Mesenchymal stem cell (in vitro differentiated cells and primary cell): ENCODE data around the gene TRAF4.

Experiments
- DNase-seq: peaks from one replicate; pipeline ENCODE4 v3.0.0-alpha.2; 2013
- H2AFZ ChIP-seq: one replicate; pipeline ENCODE4 v1.6.1; 2013; ENCODE audit warnings: low read depth, mild to moderate bottlenecking, control low read depth, inconsistent platforms, low read length, moderate library complexity
- H2AK5ac ChIP-seq: 2 replicates; pipeline ENCODE4 v1.6.1; 2013; ENCODE audit warnings: low read length, moderate library complexity, mild to moderate bottlenecking, inconsistent platforms; ENCODE audit not compliant: severe bottlenecking
- H2BK120ac ChIP-seq: one replicate; pipeline ENCODE4 v1.6.1; 2013; ENCODE audit warnings: low read depth, mild to moderate bottlenecking, inconsistent platforms, low read length, moderate library complexity
- H2BK12ac ChIP-seq, 2 experiments: one replicate each; pipeline ENCODE4 v1.6.1; 2013; ENCODE audit warnings: inconsistent platforms in 2 of 2, low read length in 2 of 2, mild to moderate bottlenecking in 2 of 2, moderate library complexity in 2 of 2, control low read depth in 1 of 2
- H2BK15ac ChIP-seq: one replicate; pipeline ENCODE4 v1.6.1; 2013; ENCODE audit warnings: mild to moderate bottlenecking, low read depth, inconsistent platforms; ENCODE audit not compliant: poor library complexity, severe bottlenecking
- H2BK5ac ChIP-seq: 2 replicates; pipeline ENCODE4 v1.6.1; 2013; ENCODE audit warnings: low read depth, mild to moderate bottlenecking, low read length, control low read depth, inconsistent platforms; ENCODE audit not compliant: poor library complexity, severe bottlenecking
- H3K14ac ChIP-seq, 2 experiments: one replicate each; pipeline ENCODE4 v1.6.1; 2013; ENCODE audit warnings: inconsistent platforms in 2 of 2, low read length in 2 of 2, control low read depth in 1 of 2, mild to moderate bottlenecking in 1 of 2, moderate library complexity in 1 of 2
- H3K18ac ChIP-seq, 2 experiments: one replicate each; pipeline ENCODE4 v1.6.1; 2013; ENCODE audit warnings: inconsistent platforms in 2 of 2, low read length in 2 of 2, control low read depth in 1 of 2, low read depth in 1 of 2, mild to moderate bottlenecking in 1 of 2
- H3K23ac ChIP-seq, 2 experiments: one replicate each; pipeline ENCODE4 v1.6.1; 2013; ENCODE audit warnings: inconsistent platforms in 2 of 2, low read length in 2 of 2, mild to moderate bottlenecking in 2 of 2, moderate library complexity in 2 of 2, control low read depth in 1 of 2
- H3K27ac ChIP-seq: 2 replicates; pipeline ENCODE4 v1.5.1; 2013; ENCODE audit warnings: mild to moderate bottlenecking, moderate library complexity, low read length, control low read depth, inconsistent platforms; ENCODE audit not compliant: poor library complexity, severe bottlenecking
- H3K27me3 ChIP-seq, 2 experiments: 2 replicates each; pipeline versions ENCODE4 v1.6.1 to v1.7.0; 2013; ENCODE audit warnings: low read length in 2 of 2, mild to moderate bottlenecking in 2 of 2, moderate library complexity in 2 of 2, control low read depth in 1 of 2, inconsistent platforms in 1 of 2; ENCODE audit not compliant: control insufficient read depth in 1 of 2, insufficient read depth in 1 of 2
- H3K36me3 ChIP-seq, 2 experiments: 2 replicates each; pipeline versions ENCODE4 v1.6.1 to v1.7.0; 2013; ENCODE audit warnings: low read length in 2 of 2, control low read depth in 1 of 2, inconsistent platforms in 1 of 2, low read depth in 1 of 2, mild to moderate bottlenecking in 1 of 2; ENCODE audit not compliant: insufficient read depth in 2 of 2, control insufficient read depth in 1 of 2
- H3K4ac ChIP-seq, 2 experiments: one replicate each; pipeline ENCODE4 v1.6.1; 2013; ENCODE audit warnings: inconsistent platforms in 2 of 2, low read length in 2 of 2, mild to moderate bottlenecking in 2 of 2, moderate library complexity in 2 of 2, control low read depth in 1 of 2, low read depth in 1 of 2
- H3K4me1 ChIP-seq: 2 replicates; pipeline ENCODE4 v1.6.1; 2013; ENCODE audit warnings: low read depth, low read length, control low read depth; ENCODE audit not compliant: control insufficient read depth, insufficient read depth
- H3K4me2 ChIP-seq: 2 replicates; pipeline ENCODE4 v1.6.1; 2013; ENCODE audit warnings: low read length, mild to moderate bottlenecking, inconsistent platforms; ENCODE audit not compliant: poor library complexity, severe bottlenecking
- H3K4me3 ChIP-seq, 2 experiments: 2 replicates each; pipeline versions ENCODE4 v1.5.1 to v1.7.0; 2013; ENCODE audit warnings: low read length in 2 of 2, mild to moderate bottlenecking in 2 of 2, control low read depth in 1 of 2, low read depth in 1 of 2; ENCODE audit not compliant: insufficient read depth in 1 of 2
- H3K79me1 ChIP-seq: replicated peaks from 2 replicates; pipeline ENCODE4 v1.6.1; 2013; ENCODE audit warnings: mild to moderate bottlenecking, control low read depth, low read length, inconsistent platforms; ENCODE audit not compliant: poor library complexity, severe bottlenecking
- H3K9ac ChIP-seq: 2 replicates; pipeline ENCODE4 v1.7.0; 2013; ENCODE audit warnings: mild to moderate bottlenecking, low read length, moderate library complexity
- H3K9me3 ChIP-seq: 2 replicates; pipeline ENCODE4 v1.7.0; 2013; ENCODE audit warnings: mild to moderate bottlenecking, low read length; ENCODE audit not compliant: control insufficient read depth
- H4K8ac ChIP-seq: one replicate; pipeline ENCODE4 v1.6.1; 2013; ENCODE audit warnings: inconsistent platforms, mild to moderate bottlenecking, low read length, moderate library complexity
- H4K91ac ChIP-seq: one replicate; pipeline ENCODE4 v1.6.1; 2013; ENCODE audit warnings: mild to moderate bottlenecking, low read length, inconsistent platforms
- WGBS: methylation state at CpG from one replicate; pipeline ENCODE4 v1.1.7; 2013; ENCODE audit warnings: mixed read lengths; 5-methylcytosine and 5-hydroxymethylcytosine counted together

Gene TRAF4

GRCh38 chr17:28765038-28765437, 21.2 kb downstream of the TRAF4 start:
- Histone ChIP-seq H3K36me3 (peaks cover 9 to 38% of the 10 kb centered on the region in 2 experiments), H2AK5ac (no peak overlapping the region)

DNA sequence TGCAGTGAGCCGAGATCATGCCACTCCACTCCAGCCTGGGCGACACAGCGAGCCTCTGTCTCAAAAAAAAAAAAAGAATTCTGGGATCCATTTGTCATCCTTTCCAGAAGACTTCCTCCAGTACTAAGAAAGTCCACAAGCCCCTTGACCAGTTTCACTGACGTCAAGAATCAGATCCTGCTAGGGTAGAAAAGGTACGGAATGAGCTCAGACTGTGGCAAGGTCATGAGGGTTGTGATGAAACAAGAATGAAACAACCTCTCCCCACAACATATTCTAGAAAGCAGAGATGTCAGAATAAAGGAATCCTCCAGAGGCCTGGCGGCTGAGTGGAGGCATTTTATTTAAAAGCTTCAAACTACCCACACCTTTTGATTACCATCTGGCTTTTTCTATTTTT, 29.9 kb downstream of the TRAF4 start:
- H3K4me1 ChIP-seq, result no peaks in the 10 kb centered on the region
- no peak overlapping the region for H3K14ac ChIP-seq
- no peak overlapping the region for H3K27ac ChIP-seq
- H3K4me2 ChIP-seq, result no peak overlapping the region
- no peaks in the 10 kb centered on the region for H3K27me3 ChIP-seq
- H3K4ac ChIP-seq, result no peak overlapping the region
- no peak overlapping the region for H2BK120ac ChIP-seq
- H3K23ac ChIP-seq, result no peak overlapping the region
- peaks cover 18% of the 10 kb centered on the region for H3K79me1 ChIP-seq
- no peak overlapping the region for H2BK15ac ChIP-seq
- H3K36me3 ChIP-seq, result peaks cover 0 to 8% of the 10 kb centered on the region in 2 experiments
- no peaks in the 10 kb centered on the region for H3K9me3 ChIP-seq
- no peak overlapping the region for H3K9ac ChIP-seq
- H2AFZ ChIP-seq, result no peak overlapping the region
- no peak overlapping the region for H2BK5ac ChIP-seq
- H2AK5ac ChIP-seq, result no peak overlapping the region
- H3K4me3 ChIP-seq, result no peak overlapping the region
- no peak for DNase-seq
- 100% methylated on average over 4 of the region's 6 CpGs for WGBS
- H3K18ac ChIP-seq, result no peak overlapping the region
- no peak overlapping the region for H4K91ac ChIP-seq
- H2BK12ac ChIP-seq, result no peak overlapping the region
- H4K8ac ChIP-seq, result no peak overlapping the region

More at GRCh38 chr17:28765038-28765437, 21.2 kb downstream of the TRAF4 start:
- H4K8ac ChIP-seq, result no peak overlapping the region
- H2AFZ ChIP-seq, result no peak overlapping the region
- no peaks in the 10 kb centered on the region for H3K9me3 ChIP-seq
- H3K18ac ChIP-seq, result no peak overlapping the region
- no peak overlapping the region for H4K91ac ChIP-seq
- H2BK5ac ChIP-seq, result no peak overlapping the region
- peaks cover 9% of the 10 kb centered on the region for H3K4me1 ChIP-seq
- 90% methylated on average over 4 of the region's 4 CpGs for WGBS
- no peak overlapping the region for H3K23ac ChIP-seq
- no peak overlapping the region for H3K14ac ChIP-seq
- H3K79me1 ChIP-seq, result peaks cover 19% of the 10 kb centered on the region
- no peak overlapping the region for H2BK12ac ChIP-seq
- H3K9ac ChIP-seq, result no peak overlapping the region
- no peaks in the 10 kb centered on the region for H3K27me3 ChIP-seq
- H2BK15ac ChIP-seq, result no peak overlapping the region
- H3K27ac ChIP-seq, result no peak overlapping the region
- no peak overlapping the region for H3K4me2 ChIP-seq
- H3K4me3 ChIP-seq, result no peak overlapping the region
- no peak overlapping the region for H2BK120ac ChIP-seq
- DNase-seq, result no peak
- H3K4ac ChIP-seq, result no peak overlapping the region

- Histone ChIP-seq H2AFZ (no peak overlapping the region), H3K4ac (no peak overlapping the region), H2AK5ac (no peak overlapping the region), H2BK15ac (no peak overlapping the region), H2BK5ac (no peak overlapping the region), H3K36me3 (peaks cover 0 to 12% of the 10 kb centered on the region in 2 experiments), H3K27ac (no peak overlapping the region), H4K91ac (no peak overlapping the region), H2BK120ac (no peak overlapping the region), H3K79me1 (peaks cover 18% of the 10 kb centered on the region), H3K9ac (no peak overlapping the region), H3K14ac (no peak overlapping the region), H3K23ac (no peak overlapping the region), H3K9me3 (no peaks in the 10 kb centered on the region), H3K4me3 (no peak overlapping the region), H4K8ac (no peak overlapping the region), H3K18ac (no peak overlapping the region), H2BK12ac (no peak overlapping the region), H3K4me2 (no peak overlapping the region), H3K27me3 (no peaks in the 10 kb centered on the region), H3K4me1 (no peaks in the 10 kb centered on the region)
- no peak for DNase-seq
- WGBS, result 96% methylated on average over 3 of the region's 3 CpGs
These were observed 30.4 kb downstream of the TRAF4 start for GRCh38 chr17:28774206-28774605.

DNA sequence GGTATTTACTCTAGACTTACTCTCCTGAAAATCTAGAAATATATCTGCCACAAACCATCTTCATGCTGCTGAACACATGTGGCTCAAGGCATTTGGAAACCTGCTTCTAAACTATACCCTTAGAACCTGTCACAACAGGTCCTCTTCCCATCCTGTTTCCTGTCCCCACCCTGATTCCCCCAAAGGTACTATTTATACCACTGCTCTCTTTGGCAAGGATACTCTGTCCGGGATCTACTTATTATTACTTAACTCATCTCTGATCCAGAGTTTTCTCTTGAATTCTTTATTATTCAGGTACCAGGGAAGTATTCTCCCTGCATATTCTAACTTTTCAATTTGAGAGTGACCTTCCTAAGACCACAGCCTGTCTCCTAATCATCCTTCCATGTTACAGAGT, 33.4 kb downstream of the TRAF4 start:
- Histone ChIP-seq H2AK5ac (no peak overlapping the region), H4K91ac (no peak overlapping the region), H4K8ac (no peak overlapping the region), H3K4ac (no peak overlapping the region), H3K23ac (no peak overlapping the region), H2BK120ac (no peak overlapping the region), H2AFZ (no peak overlapping the region), H2BK12ac (no peak overlapping the region), H3K36me3 (peaks cover 0 to 12% of the 10 kb centered on the region in 2 experiments), H3K14ac (no peak overlapping the region), H3K79me1 (peaks cover 19% of the 10 kb centered on the region), H3K4me3 (no peak overlapping the region), H3K4me2 (no peak overlapping the region), H3K27ac (no peak overlapping the region), H3K9me3 (no peaks in the 10 kb centered on the region), H3K4me1 (peaks cover 2% of the 10 kb centered on the region), H2BK15ac (no peak overlapping the region), H3K27me3 (no peaks in the 10 kb centered on the region), H3K18ac (no peak overlapping the region), H3K9ac (no peak overlapping the region), H2BK5ac (no peak overlapping the region)
- DNase-seq, result no peak
- 83% methylated on average over 1 of the region's 1 CpG for WGBS
